ENCODE measurements around the gene CRISP3.

The CRISP3 gene

GRCh38 chr6:49692534-49692933, 51.7 kb downstream of the CRISP3 start:
- in situ Hi-C loops (cut with MboI; ENCODE audit: low sequenced_read_pairs): no loop called here

All from hTERT RPE-1 (cell line).